ENCODE measurements around the gene SDS.

GRCh38 chr12:113368331-113368730, 35.4 kb downstream of the SDS start:
- TF ChIP-seq POLR2A (IDR thresholded peaks at IDR 0.05; ENCODE audit: low read length), result no peak
- TF ChIP-seq GATA1 (IDR thresholded peaks at IDR 0.05; ENCODE audit: low read depth, low read length), result no peak

Measured in erythroblast (primary cell).